Esophagus muscularis mucosa (tissue), 4 donors: ENCODE data around the gene APEX1. TPM values are rescaled to one million over a fixed set of nuclear protein-coding genes. Genes with fewer than 3 reads are reported as not detected.

ENCODE experiments used
- DNase-seq: peaks from one replicate; pipeline ENCODE4 v3.0.0-alpha.2; 2017; ENCODE audit errors: extremely low spot score
- H3K27ac ChIP-seq, 4 donors: fragments of 200-600 bp; sonication (generic); replicated peaks in 1 of 4; 1 replicate in 3 of 4; 2 replicates in 1 of 4; pipeline ENCODE4 v1.5.1; 2016 to 2019; ENCODE audit warnings: mild to moderate bottlenecking in 1 of 4
- H3K27me3 ChIP-seq, 4 donors: fragments of 200-600 bp; sonication (generic); one replicate each; pipeline versions ENCODE4 v1.5.1 to v1.6.0; 2016 to 2019
- H3K36me3 ChIP-seq, 4 donors: fragments of 200-600 bp; sonication (generic); one replicate each; pipeline ENCODE4 v1.5.1; 2016 to 2019
- H3K4me1 ChIP-seq, 4 donors: fragments of 200-600 bp; sonication (generic); one replicate each; pipeline ENCODE4 v1.5.1; 2016 to 2019
- H3K4me3 ChIP-seq, 4 donors: fragments of 200-600 bp; sonication (generic); 1 replicate in 2 of 4; 2 replicates in 2 of 4; pipeline ENCODE4 v1.5.1; 2016 to 2019; ENCODE audit warnings: mild to moderate bottlenecking in 4 of 4, moderate library complexity in 1 of 4
- H3K9me3 ChIP-seq, 4 donors: fragments of 200-600 bp; sonication (generic); 1 replicate in 3 of 4; 2 replicates in 1 of 4; pipeline ENCODE4 v1.5.1; 2016 to 2019
- CTCF ChIP-seq, 3 experiments: fragments of 200-600 bp in 2 of 3; fragments of 450-650 bp in 1 of 3; sonication (generic) in 2 of 3; IDR thresholded peaks; one replicate each; pipeline ENCODE4 v1.5.1; 2017 to 2019; ENCODE audit warnings: antibody characterized with exemption in 3 of 3, mild to moderate bottlenecking in 2 of 3, moderate library complexity in 1 of 3
- EP300 ChIP-seq: sonication (generic); formaldehyde crosslinking; IDR thresholded peaks from one replicate; pipeline ENCODE4 v1.6.1; 2017; ENCODE audit warnings: antibody characterized with exemption
- POLR2A ChIP-seq: fragments of 450-650 bp; IDR thresholded peaks from one replicate; pipeline ENCODE4 v1.6.1; 2017; ENCODE audit warnings: antibody characterized with exemption, moderate library complexity, mild to moderate bottlenecking, low read depth
- POLR2AphosphoS5 ChIP-seq, 2 donors: sonication (generic); formaldehyde crosslinking; IDR thresholded peaks; one replicate each; pipeline ENCODE4 v1.6.1; 2017; ENCODE audit warnings: antibody characterized with exemption in 2 of 2
- WGBS: methylation state at CpG from one replicate; pipeline ENCODE4 v1.1.5; 2018; 5-methylcytosine and 5-hydroxymethylcytosine counted together
- intact Hi-C: fragments of 100-400 bp; cut with DNase I; formaldehyde crosslinking; loops from one replicate; pipeline ENCODE4 v1.15.1; 2023
- total RNA-seq, 4 donors: library from RNA; depleted of rRNA; stranded (reverse); fragments of >200 nt; gene quantifications; one replicate each; pipeline versions ENCODE4 v1.1.0 to v1.2.1, GENCODE V29; 2016

The APEX1 gene
- total RNA-seq, 4 donors from 2014 or later = 101 to 105 (median 104) TPM

GRCh38 chr14:20413744-20414082 is 41.3 kb upstream of the APEX1 start:
- intact Hi-C loops = loop anchor here (5.0 kb wide), 2 partner anchors 194 to 269 kb away; partner anchors contain the start of gene RNASE4
- WGBS = 5% methylated on average over 9 of the region's 9 CpGs
- peak overlapping the region; percentile 68 to 93 (median 84) for H3K4me3 ChIP-seq
- no peaks in the 10 kb centered on the region for H3K27me3 ChIP-seq
- H3K4me1 ChIP-seq = peaks cover 16 to 27% (median 26%) of the 10 kb centered on the region in 4 donors
- no peaks in the 10 kb centered on the region for H3K9me3 ChIP-seq
- TF ChIP-seq EP300 = no peak
- TF ChIP-seq POLR2A = no peak
- no peak for TF ChIP-seq CTCF (IDR thresholded peaks at IDR 0.05)
- H3K36me3 ChIP-seq = no peaks in the 10 kb centered on the region
- no peak for DNase-seq
- peak overlapping the region; percentile 88 to 99 (median 98) for H3K27ac ChIP-seq

- intact Hi-C loops = loop anchor here (5.0 kb wide), 1 partner anchor 37 kb away; the partner anchor contains the start of gene OSGEP
- 45% methylated on average over 3 of the region's 3 CpGs for WGBS
- H3K4me3 ChIP-seq = no peak overlapping the region
- H3K27ac ChIP-seq = no peak overlapping the region
- no peak for DNase-seq
- peaks cover 16 to 27% (median 26%) of the 10 kb centered on the region in 4 donors for H3K4me1 ChIP-seq
- H3K9me3 ChIP-seq = no peaks in the 10 kb centered on the region
- H3K36me3 ChIP-seq = no peaks in the 10 kb centered on the region
- H3K27me3 ChIP-seq = no peaks in the 10 kb centered on the region
- TF ChIP-seq POLR2AphosphoS5 (IDR thresholded peaks at IDR 0.05) (no peak), CTCF (IDR thresholded peaks at IDR 0.05) (peak; percentile 32 to 59 (median 47))
Measured at GRCh38 chr14:20415782-20416206, 39.2 kb upstream of the APEX1 start.

- Histone ChIP-seq H3K27me3 (no peaks in the 10 kb centered on the region), H3K27ac (no peak overlapping the region), H3K4me1 (peaks cover 16 to 25% (median 23%) of the 10 kb centered on the region in 4 donors), H3K36me3 (no peaks in the 10 kb centered on the region), H3K9me3 (no peaks in the 10 kb centered on the region), H3K4me3 (no peak overlapping the region)
- 93% methylated on average over 2 of the region's 2 CpGs for WGBS
- intact Hi-C loops = loop anchor here (5.0 kb wide), 1 partner anchor 36 kb away; the partner anchor contains the start of gene OSGEP
- DNase-seq = no peak
- TF ChIP-seq CTCF (IDR thresholded peaks at IDR 0.05) (no peak), POLR2AphosphoS5 (IDR thresholded peaks at IDR 0.05) (no peak), EP300 (no peak), POLR2A (no peak)
Measured at GRCh38 chr14:20416223-20416622, 38.8 kb upstream of the APEX1 start.

- intact Hi-C loops = loop anchor here (5.0 kb wide), 1 partner anchor 35 kb away; the partner anchor contains the start of gene OSGEP
- H3K27me3 ChIP-seq = peaks cover 0 to 3% (median 0%) of the 10 kb centered on the region in 4 donors
- H3K4me1 ChIP-seq = peaks cover 9 to 12% (median 11%) of the 10 kb centered on the region in 4 donors
- 76% methylated on average over 7 of the region's 7 CpGs for WGBS
- TF ChIP-seq CTCF (IDR thresholded peaks at IDR 0.05) = no peak
- TF ChIP-seq EP300 = no peak
- no peak for TF ChIP-seq POLR2A
- TF ChIP-seq POLR2AphosphoS5 (IDR thresholded peaks at IDR 0.05) = no peak
- no peaks in the 10 kb centered on the region for H3K9me3 ChIP-seq
- no peak for DNase-seq
- H3K4me3 ChIP-seq = no peak overlapping the region
- H3K36me3 ChIP-seq = no peaks in the 10 kb centered on the region
- no peak overlapping the region for H3K27ac ChIP-seq
Measured at GRCh38 chr14:20417250-20418186, 37.5 kb upstream of the APEX1 start.
